C4-2B (cell line): ENCODE results near the gene GALR3.

Source experiments
- H3K27ac ChIP-seq: fragments of 450-650 bp; 2 replicates; pipeline ENCODE4 v1.5.1; 2017
- ZFX ChIP-seq: fragments of 450-650 bp; IDR thresholded peaks from 2 replicates; pipeline ENCODE4 v1.6.1; 2017
- TF ChIP-seq, protein P1 (sequence below): fragments of 450-650 bp; conservative IDR thresholded peaks from 2 replicates; pipeline ENCODE4 v1.5.1; 2017; ENCODE audit warnings: mild to moderate bottlenecking

The GALR3 gene

DNA sequence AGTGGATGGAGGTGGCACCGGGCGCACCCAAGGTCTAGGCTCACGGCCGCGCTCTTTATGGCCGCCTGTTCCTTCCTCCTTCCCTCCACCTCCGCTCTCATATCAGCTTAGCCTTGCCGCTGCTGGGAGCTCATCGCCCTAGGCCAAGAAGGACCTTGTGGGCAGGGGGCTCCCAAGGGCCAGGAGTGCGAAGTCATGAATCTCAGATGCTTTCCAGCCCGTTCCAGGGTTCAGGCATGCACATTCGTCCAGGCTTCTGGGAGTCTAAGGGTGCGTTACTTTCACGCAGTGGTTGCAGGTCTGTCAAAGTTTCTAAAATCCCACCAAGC, 4.1 kb upstream of the GALR3 start:
- no peak overlapping the region for H3K27ac ChIP-seq
- TF ChIP-seq, protein P1, sequence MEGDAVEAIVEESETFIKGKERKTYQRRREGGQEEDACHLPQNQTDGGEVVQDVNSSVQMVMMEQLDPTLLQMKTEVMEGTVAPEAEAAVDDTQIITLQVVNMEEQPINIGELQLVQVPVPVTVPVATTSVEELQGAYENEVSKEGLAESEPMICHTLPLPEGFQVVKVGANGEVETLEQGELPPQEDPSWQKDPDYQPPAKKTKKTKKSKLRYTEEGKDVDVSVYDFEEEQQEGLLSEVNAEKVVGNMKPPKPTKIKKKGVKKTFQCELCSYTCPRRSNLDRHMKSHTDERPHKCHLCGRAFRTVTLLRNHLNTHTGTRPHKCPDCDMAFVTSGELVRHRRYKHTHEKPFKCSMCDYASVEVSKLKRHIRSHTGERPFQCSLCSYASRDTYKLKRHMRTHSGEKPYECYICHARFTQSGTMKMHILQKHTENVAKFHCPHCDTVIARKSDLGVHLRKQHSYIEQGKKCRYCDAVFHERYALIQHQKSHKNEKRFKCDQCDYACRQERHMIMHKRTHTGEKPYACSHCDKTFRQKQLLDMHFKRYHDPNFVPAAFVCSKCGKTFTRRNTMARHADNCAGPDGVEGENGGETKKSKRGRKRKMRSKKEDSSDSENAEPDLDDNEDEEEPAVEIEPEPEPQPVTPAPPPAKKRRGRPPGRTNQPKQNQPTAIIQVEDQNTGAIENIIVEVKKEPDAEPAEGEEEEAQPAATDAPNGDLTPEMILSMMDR, result no peak
- TF ChIP-seq ZFX, result no peak

GRCh38 chr22:37820350-37820749, 2.8 kb upstream of the GALR3 start:
- TF ChIP-seq, protein P1, result no peak
- TF ChIP-seq ZFX, result no peak
- H3K27ac ChIP-seq, result no peak overlapping the region

DNA sequence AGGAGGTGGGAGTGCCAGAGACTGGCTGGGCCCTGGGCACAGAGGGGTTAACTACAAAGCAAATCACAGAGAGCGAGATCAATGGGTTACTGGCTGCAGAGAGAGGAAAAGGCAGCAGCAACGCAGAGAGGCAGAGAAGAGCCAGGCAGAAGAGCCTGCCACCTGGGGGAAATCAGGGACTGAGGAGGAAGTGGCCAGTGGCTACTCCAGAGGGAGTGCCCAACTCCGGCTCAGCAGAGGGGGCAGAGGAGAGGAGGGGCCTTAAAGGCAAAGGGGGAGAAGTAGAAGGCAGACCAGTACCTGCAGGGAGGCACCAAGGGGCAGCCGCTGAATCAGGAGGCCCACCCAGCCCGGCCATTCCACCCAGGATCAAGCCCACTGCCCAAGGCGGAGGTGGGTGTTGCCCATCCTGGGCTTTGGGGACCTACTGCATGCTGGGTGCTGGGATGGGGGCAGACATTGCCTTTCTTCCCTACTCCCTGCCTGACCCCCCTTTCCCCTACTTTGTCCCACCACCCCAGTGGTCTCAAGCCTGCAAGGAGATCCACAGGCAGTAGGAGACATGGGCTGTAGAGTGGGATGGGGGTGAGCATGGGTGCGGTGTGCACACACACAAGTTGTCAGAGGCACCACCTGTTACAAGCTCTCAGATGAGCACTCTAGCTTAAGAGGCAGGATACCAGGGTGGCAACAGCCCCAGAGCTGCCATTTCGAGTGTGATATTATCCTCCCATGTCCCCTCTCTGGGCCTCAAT, 926 bp upstream of the GALR3 start:
- H3K27ac ChIP-seq, result no peak overlapping the region
- TF ChIP-seq, protein P1, result no peak
- TF ChIP-seq ZFX, result no peak

- no peak overlapping the region for H3K27ac ChIP-seq
- no peak for TF ChIP-seq ZFX
- TF ChIP-seq, protein P1, result no peak
Observed at GRCh38 chr22:37824674-37825641, 1.8 kb downstream of the GALR3 start.

GRCh38 chr22:37827056-37827455, 3.9 kb downstream of the GALR3 start:
- no peak overlapping the region for H3K27ac ChIP-seq
- TF ChIP-seq, protein P1, result no peak
- no peak for TF ChIP-seq ZFX

GRCh38 chr22:37830093-37830842, 7.1 kb downstream of the GALR3 start:
- TF ChIP-seq, protein P1, result no peak
- TF ChIP-seq ZFX, result no peak
- H3K27ac ChIP-seq, result no peak overlapping the region
